H9 (cell line): ENCODE results near the gene ABCC11. TPM values are rescaled to one million over a fixed set of nuclear protein-coding genes. Genes with fewer than 3 reads are reported as not detected.

ENCODE experiments used
- DNase-seq: peaks from one replicate; pipeline ENCODE4 v3.0.0-alpha.2; 2017
- H2AFZ ChIP-seq: one replicate; pipeline ENCODE4 v1.6.1; 2013; ENCODE audit warnings: mild to moderate bottlenecking, low read length, control low read depth, moderate library complexity
- H2AK5ac ChIP-seq: 2 replicates; pipeline ENCODE4 v1.6.1; 2013; ENCODE audit warnings: low read length, control low read depth, mixed read lengths; ENCODE audit not compliant: insufficient read length
- H2BK120ac ChIP-seq: one replicate; pipeline ENCODE4 v1.6.1; 2013; ENCODE audit warnings: low read depth, mild to moderate bottlenecking, low read length, control low read depth, inconsistent platforms; ENCODE audit not compliant: poor library complexity, severe bottlenecking
- H2BK12ac ChIP-seq: 2 replicates; pipeline ENCODE4 v1.6.1; 2013; ENCODE audit warnings: low read length, control low read depth, mixed read lengths, low read depth; ENCODE audit not compliant: insufficient read length
- H2BK15ac ChIP-seq: 2 replicates; pipeline ENCODE4 v1.6.1; 2013; ENCODE audit warnings: low read depth, low read length, control low read depth
- H2BK20ac ChIP-seq: one replicate; pipeline ENCODE4 v1.6.1; 2013; ENCODE audit warnings: low read depth, mild to moderate bottlenecking, low read length, control low read depth, inconsistent platforms; ENCODE audit not compliant: poor library complexity, severe bottlenecking
- H2BK5ac ChIP-seq: 2 replicates; pipeline ENCODE4 v1.6.1; 2013; ENCODE audit warnings: low read length, control low read depth, mixed read lengths; ENCODE audit not compliant: insufficient read length
- H3K14ac ChIP-seq: 2 replicates; pipeline ENCODE4 v1.6.1; 2013; ENCODE audit warnings: low read length, control low read depth; ENCODE audit not compliant: insufficient read depth
- H3K18ac ChIP-seq: 2 replicates; pipeline ENCODE4 v1.6.1; 2013; ENCODE audit warnings: low read depth, mild to moderate bottlenecking, mixed read lengths, low read length, control low read depth; ENCODE audit not compliant: insufficient read length
- H3K23ac ChIP-seq: 2 replicates; pipeline ENCODE4 v1.6.1; 2013; ENCODE audit warnings: low read length, control low read depth, mixed read lengths, low read depth; ENCODE audit not compliant: insufficient read length
- H3K23me2 ChIP-seq: 2 replicates; pipeline ENCODE4 v1.6.1; 2013; ENCODE audit warnings: low read depth, mild to moderate bottlenecking, mixed read lengths, low read length, control low read depth; ENCODE audit not compliant: insufficient read length, poor library complexity, severe bottlenecking
- H3K27ac ChIP-seq: 2 replicates; pipeline ENCODE4 v1.5.1; 2013; ENCODE audit warnings: low read length, control low read depth, mixed read lengths, low read depth; ENCODE audit not compliant: insufficient read length
- H3K27me3 ChIP-seq: 2 replicates; pipeline ENCODE4 v1.6.1; 2013; ENCODE audit warnings: low read length, control low read depth, inconsistent platforms; ENCODE audit not compliant: insufficient read depth
- H3K4ac ChIP-seq: 2 replicates; pipeline ENCODE4 v1.6.1; 2013; ENCODE audit warnings: low read depth, mild to moderate bottlenecking, control low read depth, inconsistent platforms, low read length, moderate library complexity
- H3K4me1 ChIP-seq: 2 replicates; pipeline ENCODE4 v1.6.1; 2013; ENCODE audit warnings: low read length, control low read depth, inconsistent platforms; ENCODE audit not compliant: insufficient read depth
- H3K4me2 ChIP-seq: 2 replicates; pipeline ENCODE4 v1.6.1; 2013; ENCODE audit warnings: low read length, control low read depth, mixed read lengths; ENCODE audit not compliant: insufficient read length, insufficient read depth
- H3K56ac ChIP-seq: 2 replicates; pipeline ENCODE4 v1.6.1; 2013; ENCODE audit warnings: low read depth, mild to moderate bottlenecking, mixed read lengths, low read length, control low read depth; ENCODE audit not compliant: insufficient read length
- H3K79me1 ChIP-seq: 2 replicates; pipeline ENCODE4 v1.6.1; 2013; ENCODE audit warnings: low read depth, mild to moderate bottlenecking, moderate library complexity, low read length, control low read depth, inconsistent platforms; ENCODE audit not compliant: insufficient read depth, poor library complexity, severe bottlenecking
- H3K79me2 ChIP-seq: 2 replicates; pipeline ENCODE4 v1.6.1; 2013; ENCODE audit warnings: low read length, control low read depth, inconsistent platforms; ENCODE audit not compliant: insufficient read depth
- H3K9ac ChIP-seq: 2 replicates; pipeline ENCODE4 v1.6.1; 2013; ENCODE audit warnings: low read length, control low read depth, mixed read lengths; ENCODE audit not compliant: insufficient read length; ENCODE audit errors: extremely low read depth
- H3K9me3 ChIP-seq: one replicate; pipeline ENCODE4 v1.6.1; 2013; ENCODE audit warnings: low read depth, low read length, inconsistent platforms; ENCODE audit not compliant: control insufficient read depth
- H3T11ph ChIP-seq: one replicate; pipeline ENCODE4 v1.6.1; 2013; ENCODE audit warnings: mild to moderate bottlenecking, low read length, control low read depth, inconsistent platforms
- H4K20me1 ChIP-seq: one replicate; pipeline ENCODE4 v1.6.1; 2013; ENCODE audit not compliant: control insufficient read depth, insufficient read length, insufficient read depth
- H4K5ac ChIP-seq: 2 replicates; pipeline ENCODE4 v1.6.1; 2013; ENCODE audit warnings: low read depth, mild to moderate bottlenecking, mixed read lengths, low read length, control low read depth; ENCODE audit not compliant: insufficient read length
- H4K8ac ChIP-seq: replicated peaks from 2 replicates; pipeline ENCODE4 v1.6.1; 2013; ENCODE audit warnings: low read length, control low read depth, mixed read lengths, low read depth; ENCODE audit not compliant: insufficient read length
- H4K91ac ChIP-seq: 2 replicates; pipeline ENCODE4 v1.6.1; 2013; ENCODE audit warnings: low read depth, mild to moderate bottlenecking, moderate library complexity, mixed read lengths, low read length, control low read depth; ENCODE audit not compliant: insufficient read length
- H3K27ac Mint-ChIP-seq, 3 experiments: 2 replicates in 2 of 3; 3 replicates in 1 of 3; pipeline ENCODE4 v1.8.0; 2020 to 2021; ENCODE audit warnings: mixed read lengths in 3 of 3, mild to moderate bottlenecking in 1 of 3, moderate library complexity in 1 of 3
- H3K27me3 Mint-ChIP-seq: 2 replicates; pipeline ENCODE4 v1.8.0; 2021; ENCODE audit warnings: low read depth, mild to moderate bottlenecking, moderate library complexity, mixed read lengths
- H3K36me3 Mint-ChIP-seq, 3 experiments: 2 replicates in 2 of 3; 3 replicates in 1 of 3; pipeline ENCODE4 v1.8.0; 2020 to 2021; ENCODE audit warnings: low read depth in 3 of 3, mixed read lengths in 3 of 3; ENCODE audit not compliant: insufficient read depth in 1 of 3
- H3K4me1 Mint-ChIP-seq, 2 experiments: 2 replicates each; pipeline ENCODE4 v1.8.0; 2020; ENCODE audit warnings: mixed read lengths in 2 of 2
- H3K4me3 Mint-ChIP-seq, 2 experiments: 2 replicates in 1 of 2; 3 replicates in 1 of 2; pipeline ENCODE4 v1.8.0; 2020 to 2021; ENCODE audit warnings: mild to moderate bottlenecking in 2 of 2, mixed read lengths in 2 of 2, moderate library complexity in 1 of 2
- H3K9me3 Mint-ChIP-seq, 2 experiments: 2 replicates in 1 of 2; 3 replicates in 1 of 2; pipeline ENCODE4 v1.8.0; 2020; ENCODE audit warnings: mild to moderate bottlenecking in 2 of 2, mixed read lengths in 2 of 2, moderate library complexity in 1 of 2
- WGBS: extraction: QIAGEN DNeasy Blood & Tissue Kit; methylation state at CpG from one replicate; pipeline ENCODE4 v1.1.7; 2013; ENCODE audit warnings: missing lambda C conversion rate, low lambda C conversion rate, mixed read lengths; ENCODE audit not compliant: insufficient read length; ENCODE audit errors: extremely low coverage; 5-methylcytosine and 5-hydroxymethylcytosine counted together
- total RNA-seq: library from RNA; stranded (reverse); gene quantifications from 2 replicates; pipeline ENCODE4 v1.2.1, GENCODE V29; 2021
- TF ChIP-seq, protein P1 (sequence below): fragments of 200-600 bp; sonication (generic); conservative IDR thresholded peaks from 3 replicates; pipeline ENCODE4 v1.8.0; 2021; ENCODE audit warnings: antibody characterized with exemption, mild to moderate bottlenecking

The ABCC11 gene
- total RNA-seq, 1 experiment from 2014 or later: 0.33 TPM

DNA sequence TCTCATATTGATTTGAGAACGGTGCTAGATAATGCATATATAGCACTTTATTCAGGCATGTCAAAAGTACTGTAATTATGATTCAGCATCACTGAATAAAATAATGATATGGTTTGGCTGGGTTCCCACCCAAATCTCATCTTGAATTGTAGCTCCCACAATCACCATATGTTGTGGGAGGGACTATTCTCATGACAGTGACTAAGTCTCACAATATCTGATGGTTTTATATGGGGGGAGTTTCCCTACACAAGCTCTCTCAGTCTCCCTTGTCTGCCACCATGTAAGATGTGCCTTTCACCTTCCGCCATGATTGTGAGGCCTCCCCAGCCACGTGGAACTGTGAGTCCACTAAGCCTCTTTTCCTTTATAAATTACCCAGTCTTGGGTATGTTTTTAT, 28.9 kb downstream of the ABCC11 start:
- Mint-ChIP-seq H3K36me3 (no peaks in the 10 kb centered on the region), H3K4me3 (no peak overlapping the region), H3K9me3 (no peaks in the 10 kb centered on the region), H3K27me3 (no peaks in the 10 kb centered on the region; the same call in 1 of the 2 replicates), H3K4me1 (peaks cover 3 to 6% of the 10 kb centered on the region in 2 experiments; a peak in 2 of 4 replicates), H3K27ac (no peak overlapping the region)
- H4K8ac ChIP-seq: no peak overlapping the region
- no peak overlapping the region for H3K9ac ChIP-seq
- no peak overlapping the region for H3T11ph ChIP-seq
- no peak overlapping the region for H4K91ac ChIP-seq
- no peak overlapping the region for H2BK20ac ChIP-seq
- no peaks in the 10 kb centered on the region for H3K27me3 ChIP-seq
- no peak overlapping the region for H3K4me2 ChIP-seq
- no peak overlapping the region for H2BK15ac ChIP-seq
- no peak overlapping the region for H3K4ac ChIP-seq
- no peaks in the 10 kb centered on the region for H3K23me2 ChIP-seq
- TF ChIP-seq, protein P1, sequence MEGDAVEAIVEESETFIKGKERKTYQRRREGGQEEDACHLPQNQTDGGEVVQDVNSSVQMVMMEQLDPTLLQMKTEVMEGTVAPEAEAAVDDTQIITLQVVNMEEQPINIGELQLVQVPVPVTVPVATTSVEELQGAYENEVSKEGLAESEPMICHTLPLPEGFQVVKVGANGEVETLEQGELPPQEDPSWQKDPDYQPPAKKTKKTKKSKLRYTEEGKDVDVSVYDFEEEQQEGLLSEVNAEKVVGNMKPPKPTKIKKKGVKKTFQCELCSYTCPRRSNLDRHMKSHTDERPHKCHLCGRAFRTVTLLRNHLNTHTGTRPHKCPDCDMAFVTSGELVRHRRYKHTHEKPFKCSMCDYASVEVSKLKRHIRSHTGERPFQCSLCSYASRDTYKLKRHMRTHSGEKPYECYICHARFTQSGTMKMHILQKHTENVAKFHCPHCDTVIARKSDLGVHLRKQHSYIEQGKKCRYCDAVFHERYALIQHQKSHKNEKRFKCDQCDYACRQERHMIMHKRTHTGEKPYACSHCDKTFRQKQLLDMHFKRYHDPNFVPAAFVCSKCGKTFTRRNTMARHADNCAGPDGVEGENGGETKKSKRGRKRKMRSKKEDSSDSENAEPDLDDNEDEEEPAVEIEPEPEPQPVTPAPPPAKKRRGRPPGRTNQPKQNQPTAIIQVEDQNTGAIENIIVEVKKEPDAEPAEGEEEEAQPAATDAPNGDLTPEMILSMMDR: no peak
- no peaks in the 10 kb centered on the region for H3K4me1 ChIP-seq
- H3K9me3 ChIP-seq: no peaks in the 10 kb centered on the region
- H2AK5ac ChIP-seq: no peak overlapping the region
- H2BK12ac ChIP-seq: no peak overlapping the region
- no peak overlapping the region for H3K14ac ChIP-seq
- H2BK5ac ChIP-seq: no peak overlapping the region
- no peak overlapping the region for H3K18ac ChIP-seq
- H3K23ac ChIP-seq: no peak overlapping the region
- H3K56ac ChIP-seq: no peak overlapping the region
- no peaks in the 10 kb centered on the region for H3K79me2 ChIP-seq
- no peaks in the 10 kb centered on the region for H4K20me1 ChIP-seq
- no peak overlapping the region for H2AFZ ChIP-seq
- no peak overlapping the region for H4K5ac ChIP-seq
- no peak overlapping the region for H3K27ac ChIP-seq
- no peak for DNase-seq
- H2BK120ac ChIP-seq: no peak overlapping the region
- no peaks in the 10 kb centered on the region for H3K79me1 ChIP-seq
- no CpG with 5 or more reads among the region's 3 CpGs for WGBS
